DOHH2 (cell line): ENCODE results near the gene MAN2A1.

ENCODE experiments used
- EZH2phosphoT487 ChIP-seq: fragments of 200-600 bp; sonication (generic); IDR thresholded peaks from 2 replicates; pipeline ENCODE4 v1.6.1; 2017; ENCODE audit warnings: borderline replicate concordance, mild to moderate bottlenecking, antibody characterized with exemption, low read length, moderate library complexity, mixed read lengths
- TF ChIP-seq, protein P1 (sequence below): fragments of 200-600 bp; sonication (generic); IDR thresholded peaks from one replicate; pipeline ENCODE4 v1.5.1; 2014; ENCODE audit warnings: antibody characterized with exemption, mild to moderate bottlenecking, low read depth, low read length; ENCODE audit not compliant: poor library complexity, severe bottlenecking

DNA sequence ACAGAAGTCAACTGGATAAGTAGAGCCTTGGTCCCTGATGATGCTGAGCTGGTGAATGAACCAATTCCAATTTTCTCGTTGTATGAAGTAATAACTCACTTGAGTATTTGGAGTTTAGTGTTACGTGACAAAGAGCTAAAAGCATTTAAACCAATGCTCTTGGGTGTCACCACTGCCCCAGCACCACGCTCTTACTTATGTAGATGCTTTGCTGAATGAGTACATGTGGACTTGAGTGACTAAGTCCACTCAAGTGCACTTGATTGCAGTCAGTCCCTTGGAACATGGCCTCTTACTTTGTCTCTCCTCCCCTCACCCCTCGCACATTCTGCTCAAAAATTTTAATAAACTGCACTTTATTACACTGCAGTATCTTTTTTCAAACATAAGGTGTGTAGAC is 184.0 kb downstream of the MAN2A1 start:
- TF ChIP-seq, protein P1, sequence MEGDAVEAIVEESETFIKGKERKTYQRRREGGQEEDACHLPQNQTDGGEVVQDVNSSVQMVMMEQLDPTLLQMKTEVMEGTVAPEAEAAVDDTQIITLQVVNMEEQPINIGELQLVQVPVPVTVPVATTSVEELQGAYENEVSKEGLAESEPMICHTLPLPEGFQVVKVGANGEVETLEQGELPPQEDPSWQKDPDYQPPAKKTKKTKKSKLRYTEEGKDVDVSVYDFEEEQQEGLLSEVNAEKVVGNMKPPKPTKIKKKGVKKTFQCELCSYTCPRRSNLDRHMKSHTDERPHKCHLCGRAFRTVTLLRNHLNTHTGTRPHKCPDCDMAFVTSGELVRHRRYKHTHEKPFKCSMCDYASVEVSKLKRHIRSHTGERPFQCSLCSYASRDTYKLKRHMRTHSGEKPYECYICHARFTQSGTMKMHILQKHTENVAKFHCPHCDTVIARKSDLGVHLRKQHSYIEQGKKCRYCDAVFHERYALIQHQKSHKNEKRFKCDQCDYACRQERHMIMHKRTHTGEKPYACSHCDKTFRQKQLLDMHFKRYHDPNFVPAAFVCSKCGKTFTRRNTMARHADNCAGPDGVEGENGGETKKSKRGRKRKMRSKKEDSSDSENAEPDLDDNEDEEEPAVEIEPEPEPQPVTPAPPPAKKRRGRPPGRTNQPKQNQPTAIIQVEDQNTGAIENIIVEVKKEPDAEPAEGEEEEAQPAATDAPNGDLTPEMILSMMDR, result no peak
- no peak for TF ChIP-seq EZH2phosphoT487
